Smooth muscle cell (in vitro differentiated cells): ENCODE data around the gene LHFPL3. TPM values are rescaled to one million over a fixed set of nuclear protein-coding genes. Genes with fewer than 3 reads are reported as not detected.

Experiments used
- DNase-seq: peaks from one replicate; lab custom pipeline; 2025; ENCODE audit not compliant: unreplicated experiment; lab: John Stamatoyannopoulos, UW
- H2AFZ ChIP-seq: fragments of 200-600 bp; sonication (generic); 2 replicates; pipeline ENCODE4 v1.6.0; 2016; ENCODE audit warnings: antibody characterized with exemption, low read depth, mild to moderate bottlenecking
- H3F3A ChIP-seq: fragments of 200-600 bp; sonication (generic); 2 replicates; pipeline ENCODE4 v1.6.0; 2017; ENCODE audit warnings: antibody characterized with exemption, low read depth
- H3K27ac ChIP-seq: fragments of 200-600 bp; sonication (generic); 2 replicates; pipeline ENCODE4 v1.5.1; 2016; ENCODE audit warnings: low read depth, mild to moderate bottlenecking
- H3K27me3 ChIP-seq: fragments of 200-600 bp; sonication (generic); 2 replicates; pipeline ENCODE4 v1.6.1; 2016; ENCODE audit warnings: low read depth, mild to moderate bottlenecking
- H3K36me3 ChIP-seq: fragments of 200-600 bp; sonication (generic); 2 replicates; pipeline ENCODE4 v1.5.1; 2016; ENCODE audit warnings: low read depth
- H3K4me1 ChIP-seq: fragments of 200-600 bp; sonication (generic); 2 replicates; pipeline ENCODE4 v1.5.1; 2016; ENCODE audit warnings: low read depth
- H3K4me2 ChIP-seq: fragments of 200-600 bp; sonication (generic); 2 replicates; pipeline ENCODE4 v1.6.0; 2016; ENCODE audit warnings: mild to moderate bottlenecking
- H3K4me3 ChIP-seq: fragments of 200-600 bp; sonication (generic); 2 replicates; pipeline ENCODE4 v1.5.1; 2016; ENCODE audit warnings: mild to moderate bottlenecking
- H3K79me2 ChIP-seq: fragments of 200-600 bp; sonication (generic); 2 replicates; pipeline ENCODE4 v1.6.0; 2016; ENCODE audit warnings: low read depth, mild to moderate bottlenecking
- H3K9ac ChIP-seq: fragments of 200-600 bp; sonication (generic); 2 replicates; pipeline ENCODE4 v1.6.0; 2016; ENCODE audit warnings: low read depth
- H3K9me3 ChIP-seq: fragments of 200-600 bp; sonication (generic); replicated peaks from 2 replicates; pipeline ENCODE4 v1.5.1; 2016; ENCODE audit warnings: low read depth
- H4K20me1 ChIP-seq: fragments of 200-600 bp; sonication (generic); 2 replicates; pipeline ENCODE4 v1.6.0; 2016; ENCODE audit warnings: low read depth
- WGBS: methylation state at CpG from one replicate; pipeline ENCODE4 v1.1.7; 2016; ENCODE audit warnings: low lambda C conversion rate; 5-methylcytosine and 5-hydroxymethylcytosine counted together
- polyA plus RNA-seq: library from polyadenylated mRNA; unstranded; fragments of >200 nt; fragmentation: Nextera tagmentation; extraction: Ambion mirVana; gene quantifications from 2 replicates; pipeline ENCODE4 v1.2.1, GENCODE V29; 2016
- total RNA-seq: library from RNA; depleted of rRNA; stranded (reverse); fragments of >200 nt; gene quantifications from 2 replicates; pipeline ENCODE4 v1.2.3, GENCODE V29; 2014
- TF ChIP-seq, protein P1 (sequence below): fragments of 200-600 bp; sonication (generic); IDR thresholded peaks from 2 replicates; pipeline ENCODE4 v1.5.1; 2017; ENCODE audit warnings: borderline replicate concordance, mild to moderate bottlenecking, antibody characterized with exemption; ENCODE audit not compliant: insufficient read depth, poor library complexity, severe bottlenecking

The LHFPL3 gene
- total and polyA plus RNA-seq, 2 experiments from 2014 or later = not detected

GRCh38 chr7:104803931-104804330, 475.5 kb downstream of the LHFPL3 start:
- Histone ChIP-seq H3K36me3 (no peaks in the 10 kb centered on the region), H3K4me1 (no peaks in the 10 kb centered on the region), H3K4me2 (no peak overlapping the region), H3F3A (no peaks in the 10 kb centered on the region), H2AFZ (no peak overlapping the region), H3K27ac (no peak overlapping the region), H4K20me1 (no peaks in the 10 kb centered on the region), H3K79me2 (no peaks in the 10 kb centered on the region), H3K9ac (no peak overlapping the region), H3K9me3 (no peaks in the 10 kb centered on the region), H3K4me3 (no peak overlapping the region), H3K27me3 (no peaks in the 10 kb centered on the region)
- 86% methylated on average over 4 of the region's 4 CpGs for WGBS
- TF ChIP-seq, protein P1, sequence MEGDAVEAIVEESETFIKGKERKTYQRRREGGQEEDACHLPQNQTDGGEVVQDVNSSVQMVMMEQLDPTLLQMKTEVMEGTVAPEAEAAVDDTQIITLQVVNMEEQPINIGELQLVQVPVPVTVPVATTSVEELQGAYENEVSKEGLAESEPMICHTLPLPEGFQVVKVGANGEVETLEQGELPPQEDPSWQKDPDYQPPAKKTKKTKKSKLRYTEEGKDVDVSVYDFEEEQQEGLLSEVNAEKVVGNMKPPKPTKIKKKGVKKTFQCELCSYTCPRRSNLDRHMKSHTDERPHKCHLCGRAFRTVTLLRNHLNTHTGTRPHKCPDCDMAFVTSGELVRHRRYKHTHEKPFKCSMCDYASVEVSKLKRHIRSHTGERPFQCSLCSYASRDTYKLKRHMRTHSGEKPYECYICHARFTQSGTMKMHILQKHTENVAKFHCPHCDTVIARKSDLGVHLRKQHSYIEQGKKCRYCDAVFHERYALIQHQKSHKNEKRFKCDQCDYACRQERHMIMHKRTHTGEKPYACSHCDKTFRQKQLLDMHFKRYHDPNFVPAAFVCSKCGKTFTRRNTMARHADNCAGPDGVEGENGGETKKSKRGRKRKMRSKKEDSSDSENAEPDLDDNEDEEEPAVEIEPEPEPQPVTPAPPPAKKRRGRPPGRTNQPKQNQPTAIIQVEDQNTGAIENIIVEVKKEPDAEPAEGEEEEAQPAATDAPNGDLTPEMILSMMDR = no peak
- no peak for DNase-seq

DNA sequence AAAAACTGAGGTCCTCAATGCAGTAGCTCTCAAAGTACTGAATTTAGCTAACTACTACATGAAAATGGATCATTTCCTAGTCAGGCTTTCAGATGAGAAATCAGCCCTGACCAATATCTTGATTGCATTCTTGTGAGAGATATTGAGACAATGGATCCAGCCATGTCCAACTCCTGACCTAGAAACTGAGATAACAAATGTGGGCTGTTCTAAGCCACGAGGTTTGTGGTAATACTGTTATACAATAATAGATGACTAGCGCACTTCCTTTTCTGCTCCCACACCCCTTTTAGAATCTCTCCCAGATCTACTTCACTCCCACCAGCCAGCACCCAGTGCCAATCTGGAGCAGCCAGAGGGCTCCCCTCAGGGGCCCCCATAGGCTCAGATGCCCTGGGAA, 476.3 kb downstream of the LHFPL3 start:
- TF ChIP-seq, protein P1 = no peak
- DNase-seq = no peak
- no peak overlapping the region for H3K9ac ChIP-seq
- no peak overlapping the region for H3K4me2 ChIP-seq
- no peaks in the 10 kb centered on the region for H3F3A ChIP-seq
- WGBS = 93% methylated on average over 2 of the region's 2 CpGs
- no peak overlapping the region for H2AFZ ChIP-seq
- no peaks in the 10 kb centered on the region for H3K79me2 ChIP-seq
- no peak overlapping the region for H3K4me3 ChIP-seq
- no peaks in the 10 kb centered on the region for H4K20me1 ChIP-seq
- H3K27ac ChIP-seq = no peak overlapping the region
- H3K36me3 ChIP-seq = no peaks in the 10 kb centered on the region
- H3K4me1 ChIP-seq = no peaks in the 10 kb centered on the region
- no peaks in the 10 kb centered on the region for H3K27me3 ChIP-seq
- no peaks in the 10 kb centered on the region for H3K9me3 ChIP-seq

DNA sequence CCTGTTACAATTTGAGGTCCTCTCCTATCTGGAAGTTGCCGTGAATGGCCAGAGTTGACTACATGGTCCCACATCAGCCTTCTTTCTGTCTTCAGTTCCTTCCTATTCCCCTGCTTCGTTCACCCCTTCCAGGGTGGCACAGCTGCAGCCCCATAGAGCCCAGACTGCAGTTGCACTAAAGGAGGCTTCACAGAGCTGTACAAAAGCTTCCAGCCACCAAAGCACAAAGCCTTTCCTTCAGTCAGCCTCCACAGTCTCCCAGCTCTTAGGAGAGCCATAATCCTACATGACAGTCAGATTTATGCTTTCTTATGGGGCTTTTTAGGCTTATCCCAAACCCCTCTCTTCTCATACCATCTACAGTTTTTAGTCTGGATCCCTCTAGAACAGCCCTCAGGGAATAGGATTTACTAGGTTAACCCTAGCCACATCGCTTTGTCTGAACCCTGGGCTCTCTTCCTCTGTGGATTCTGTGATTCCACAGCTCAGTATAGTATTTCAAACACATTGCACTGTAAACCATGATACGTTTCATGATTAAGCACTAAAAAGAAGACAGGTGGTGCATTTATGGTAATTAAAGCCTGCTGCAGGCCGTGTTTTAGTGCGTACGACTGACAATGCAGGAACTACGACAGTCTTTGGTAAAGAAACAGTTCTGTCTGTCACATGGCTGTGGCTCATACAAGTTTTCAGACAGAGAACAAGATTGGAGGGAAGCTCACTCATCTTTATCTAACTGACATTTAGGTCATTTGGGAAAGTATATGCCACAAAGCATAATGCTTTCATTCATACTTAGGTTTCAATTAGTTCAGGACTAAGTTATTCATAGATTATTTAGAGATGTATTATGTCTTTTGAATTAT, 477.3 kb downstream of the LHFPL3 start:
- no peak overlapping the region for H3K4me3 ChIP-seq
- H3K79me2 ChIP-seq = no peaks in the 10 kb centered on the region
- H3K9me3 ChIP-seq = no peaks in the 10 kb centered on the region
- H3K4me1 ChIP-seq = no peaks in the 10 kb centered on the region
- no peaks in the 10 kb centered on the region for H3F3A ChIP-seq
- H3K36me3 ChIP-seq = no peaks in the 10 kb centered on the region
- no peaks in the 10 kb centered on the region for H4K20me1 ChIP-seq
- H3K27ac ChIP-seq = no peak overlapping the region
- H2AFZ ChIP-seq = no peak overlapping the region
- no peak overlapping the region for H3K9ac ChIP-seq
- H3K27me3 ChIP-seq = no peaks in the 10 kb centered on the region
- WGBS = 80% methylated on average over 8 of the region's 8 CpGs
- DNase-seq = no peak
- H3K4me2 ChIP-seq = no peak overlapping the region
- TF ChIP-seq, protein P1 = no peak

DNA sequence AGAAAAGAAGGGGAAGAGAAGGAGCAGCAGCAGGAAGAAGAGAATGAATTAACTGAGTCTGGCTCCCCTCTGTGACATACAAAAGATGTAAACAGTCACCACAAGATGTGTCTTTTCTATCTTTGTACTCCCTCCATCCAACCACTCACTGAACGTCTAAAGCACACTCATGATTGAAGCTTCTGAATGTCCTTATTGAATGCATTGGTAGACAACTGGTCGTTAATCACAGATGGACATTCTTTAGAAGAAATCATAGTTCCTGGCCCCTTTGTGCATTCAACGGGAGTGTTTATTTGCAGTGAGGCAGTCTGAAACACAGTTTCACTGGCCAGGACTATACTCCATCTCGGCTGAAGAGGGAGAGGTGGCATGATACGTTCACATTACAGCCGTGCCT, 479.3 kb downstream of the LHFPL3 start:
- WGBS = 71% methylated on average over 6 of the region's 6 CpGs
- no peaks in the 10 kb centered on the region for H3K36me3 ChIP-seq
- H3F3A ChIP-seq = no peaks in the 10 kb centered on the region
- H3K4me3 ChIP-seq = no peak overlapping the region
- no peak for DNase-seq
- no peaks in the 10 kb centered on the region for H3K4me1 ChIP-seq
- H2AFZ ChIP-seq = no peak overlapping the region
- no peak overlapping the region for H3K9ac ChIP-seq
- no peaks in the 10 kb centered on the region for H3K9me3 ChIP-seq
- H3K27ac ChIP-seq = no peak overlapping the region
- no peaks in the 10 kb centered on the region for H4K20me1 ChIP-seq
- TF ChIP-seq, protein P1 = no peak
- H3K4me2 ChIP-seq = no peak overlapping the region
- no peaks in the 10 kb centered on the region for H3K27me3 ChIP-seq
- H3K79me2 ChIP-seq = no peaks in the 10 kb centered on the region
